OCI-LY3 (cell line): Measurements from ENCODE around the gene ERN1.

ENCODE experiments used
- CTCF ChIP-seq: fragments of 200-600, 300-600 bp; sonication (generic); IDR thresholded peaks from 2 replicates; pipeline ENCODE4 v1.5.1; 2014; ENCODE audit warnings: antibody characterized with exemption, low read length, low read depth
- EZH2phosphoT487 ChIP-seq: fragments of 200-600 bp; shearing (Covaris generic); IDR thresholded peaks from 2 replicates; pipeline ENCODE4 v1.6.1; 2018; ENCODE audit warnings: antibody characterized with exemption, mixed run types, low read depth

GRCh38 chr17:64004903-64005733 lies 124.8 kb downstream of the ERN1 start:
- TF ChIP-seq CTCF (no peak), EZH2phosphoT487 (no peak)
